Measurements from ENCODE around the gene ITGAV.
A peak's percentile ranks its signal among the peaks of the same experiment; 100 is the strongest.

The ITGAV gene

GRCh38 chr2:186690786-186691185 is 100.9 kb downstream of the ITGAV start:
- Mint-ChIP-seq H3K9me3 (peaks cover 14% of the 10 kb centered on the region), H3K4me1 (peaks cover 28% of the 10 kb centered on the region), H3K4me3 (no peak overlapping the region), H3K27ac (no peak overlapping the region), H3K36me3 (ENCODE audit: low read depth) (no peaks in the 10 kb centered on the region), H3K27me3 (ENCODE audit: low read depth) (no peaks in the 10 kb centered on the region)
- TF ChIP-seq CTCF (IDR thresholded peaks at IDR 0.05; ENCODE audit: unreplicated experiment in 3 of 3): no peak

DNA sequence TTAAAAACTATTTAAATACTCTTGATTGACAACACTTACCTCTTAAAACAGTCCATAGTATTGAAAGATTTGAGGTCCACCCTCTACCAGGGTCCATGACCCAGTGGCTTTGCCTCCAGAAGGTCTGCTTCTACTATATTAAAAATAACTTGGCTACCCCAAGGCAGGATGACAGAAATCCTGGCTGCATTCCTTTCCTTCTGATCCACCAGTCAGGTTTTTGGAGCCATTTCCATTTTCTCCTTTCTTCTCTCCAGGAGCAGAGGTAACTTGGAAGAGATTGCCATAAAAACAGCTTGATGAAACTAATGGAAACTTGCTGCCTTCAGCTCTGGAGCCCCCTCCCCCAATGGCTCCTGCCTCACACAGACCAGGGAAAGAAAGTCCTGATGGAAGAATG is 101.4 kb downstream of the ITGAV start:
- Mint-ChIP-seq H3K27me3 (ENCODE audit: low read depth) (no peaks in the 10 kb centered on the region), H3K9me3 (peaks cover 14% of the 10 kb centered on the region), H3K4me1 (peaks cover 29% of the 10 kb centered on the region), H3K4me3 (peak overlapping the region in 1 of 3 experiments; percentile 73), H3K36me3 (ENCODE audit: low read depth) (no peaks in the 10 kb centered on the region), H3K27ac (peak overlapping the region in 1 of 3 experiments; percentile 8)
- no peak for TF ChIP-seq CTCF (IDR thresholded peaks at IDR 0.05; ENCODE audit: unreplicated experiment in 3 of 3)

DNA sequence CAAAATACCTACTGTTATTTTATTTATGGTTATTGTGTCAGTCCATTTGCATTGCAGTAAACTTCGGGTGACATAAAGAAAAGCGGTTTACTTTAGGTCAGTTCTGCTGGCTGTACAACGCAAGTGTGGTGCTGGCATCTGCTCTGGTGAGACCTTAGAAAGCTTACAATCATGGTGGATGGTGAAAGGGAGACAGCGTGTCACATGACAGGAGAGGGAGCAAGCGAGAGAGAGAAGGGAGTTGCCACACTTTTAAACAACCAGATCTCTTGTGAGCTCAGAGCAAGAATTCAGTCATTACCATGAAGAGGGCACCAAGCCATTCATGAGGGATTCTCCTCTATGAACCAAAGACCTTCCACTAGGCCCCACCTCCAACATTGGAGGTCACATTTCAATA is 102.0 kb downstream of the ITGAV start:
- H3K36me3 Mint-ChIP-seq (ENCODE audit: low read depth): no peaks in the 10 kb centered on the region
- no peaks in the 10 kb centered on the region for H3K27me3 Mint-ChIP-seq (ENCODE audit: low read depth)

DNA sequence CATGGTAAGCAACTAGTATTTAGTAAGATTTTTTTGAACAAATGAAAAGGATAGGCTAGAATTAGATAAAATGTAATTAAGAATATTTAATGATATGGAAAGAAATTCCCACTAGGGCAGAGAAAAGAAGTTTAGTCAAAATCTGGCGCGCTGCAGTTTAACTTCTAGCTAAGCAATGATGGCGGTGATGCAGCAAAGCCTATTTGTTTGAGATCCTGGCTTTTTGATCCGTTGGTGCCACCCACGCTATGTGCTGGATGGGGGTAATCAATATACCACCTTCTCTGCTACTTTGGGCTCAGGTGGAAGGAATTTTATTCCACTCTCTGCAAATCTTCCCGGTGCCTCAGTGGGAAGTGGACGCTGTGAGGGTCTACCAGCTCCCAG is 103.6 kb downstream of the ITGAV start:
- H3K27me3 Mint-ChIP-seq (ENCODE audit: low read depth): no peaks in the 10 kb centered on the region
- TF ChIP-seq CTCF (IDR thresholded peaks at IDR 0.05; ENCODE audit: unreplicated experiment in 3 of 3): no peak
- peak overlapping the region; percentile 65 to 92 (median 74) for H3K4me3 Mint-ChIP-seq
- H3K9me3 Mint-ChIP-seq: peaks cover 3% of the 10 kb centered on the region
- no peaks in the 10 kb centered on the region for H3K36me3 Mint-ChIP-seq (ENCODE audit: low read depth)
- peak overlapping the region in 1 of 3 experiments; percentile 5 for H3K27ac Mint-ChIP-seq
- H3K4me1 Mint-ChIP-seq: peaks cover 34% of the 10 kb centered on the region

More for the DNA sequence above, 102.0 kb downstream of the ITGAV start:
- Mint-ChIP-seq H3K27ac (peak overlapping the region in 2 of 3 experiments; percentile 8 to 15), H3K4me3 (peak overlapping the region; percentile 49 to 73 (median 69)), H3K9me3 (peaks cover 14% of the 10 kb centered on the region), H3K4me1 (peaks cover 34% of the 10 kb centered on the region)
- no peak for TF ChIP-seq CTCF (IDR thresholded peaks at IDR 0.05; ENCODE audit: unreplicated experiment in 3 of 3)

DNA sequence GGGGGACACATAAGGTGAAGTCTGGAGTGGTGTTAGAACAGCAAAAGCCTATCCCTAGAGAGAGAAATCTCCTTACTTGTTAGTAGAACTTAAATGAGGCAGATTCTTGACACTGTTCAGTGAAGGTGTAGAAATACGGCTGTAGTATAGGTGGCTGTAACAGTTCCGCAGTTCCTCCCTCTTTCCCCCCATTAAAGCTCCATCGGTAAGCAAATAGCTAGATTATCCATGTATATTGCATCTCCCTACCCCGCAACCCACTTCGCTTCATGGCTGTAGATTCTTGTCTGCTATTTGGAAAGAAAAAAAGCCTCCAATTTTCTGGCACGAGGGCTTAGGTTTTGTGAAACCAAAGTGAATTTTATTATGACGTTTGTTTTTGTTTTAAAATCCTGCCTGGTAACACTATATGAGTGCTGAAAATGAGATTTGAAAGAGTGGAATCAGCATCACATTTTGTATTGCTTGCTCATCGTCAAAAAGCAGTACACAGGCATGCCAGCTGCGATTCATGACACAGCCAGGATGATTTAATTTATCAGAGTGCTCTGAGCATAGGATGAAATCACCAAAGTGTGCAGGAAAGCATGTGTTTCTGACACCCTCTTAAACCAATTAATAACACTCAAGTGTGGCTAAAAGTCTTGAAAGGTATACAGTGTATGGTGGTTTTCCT is 105.4 kb downstream of the ITGAV start:
- no peaks in the 10 kb centered on the region for H3K9me3 Mint-ChIP-seq
- H3K27ac Mint-ChIP-seq: peak overlapping the region; percentile 21 to 81 (median 80)
- H3K36me3 Mint-ChIP-seq (ENCODE audit: low read depth): no peaks in the 10 kb centered on the region
- H3K27me3 Mint-ChIP-seq (ENCODE audit: low read depth): no peaks in the 10 kb centered on the region
- H3K4me1 Mint-ChIP-seq: peaks cover 34% of the 10 kb centered on the region
- TF ChIP-seq CTCF (IDR thresholded peaks at IDR 0.05; ENCODE audit: unreplicated experiment in 3 of 3): no peak
- peak overlapping the region; percentile 92 to 97 (median 94) for H3K4me3 Mint-ChIP-seq

GRCh38 chr2:186696290-186696689 is 106.4 kb downstream of the ITGAV start:
- H3K27me3 Mint-ChIP-seq (ENCODE audit: low read depth): peaks cover 4% of the 10 kb centered on the region
- no peaks in the 10 kb centered on the region for H3K9me3 Mint-ChIP-seq
- H3K4me3 Mint-ChIP-seq: peak overlapping the region; percentile 35 to 62 (median 40)
- no peaks in the 10 kb centered on the region for H3K36me3 Mint-ChIP-seq (ENCODE audit: low read depth)
- TF ChIP-seq CTCF (IDR thresholded peaks at IDR 0.05; ENCODE audit: unreplicated experiment in 3 of 3): no peak
- H3K4me1 Mint-ChIP-seq: peaks cover 34% of the 10 kb centered on the region
- H3K27ac Mint-ChIP-seq: no peak overlapping the region
